Body of pancreas (tissue), 4 donors: ENCODE results near the gene UTS2B. TPM values are rescaled to one million over a fixed set of nuclear protein-coding genes. Genes with fewer than 3 reads are reported as not detected.

Source experiments
- ATAC-seq: fragments of 150-250 bp; one replicate; pipeline ENCODE4 v1.9.1; 2016
- DNase-seq, 4 donors: peaks; one replicate each; pipeline ENCODE4 v3.0.0-alpha.2; 2019
- H3K27ac ChIP-seq, 4 donors: fragments of 200-600 bp; sonication (generic); 1 replicate in 3 of 4; 2 replicates in 1 of 4; pipeline versions ENCODE4 v1.5.1 to v1.6.1; 2016 to 2019; ENCODE audit warnings: mild to moderate bottlenecking in 1 of 4, mixed read lengths in 1 of 4, moderate library complexity in 1 of 4
- H3K27me3 ChIP-seq, 2 donors: fragments of 200-600 bp; sonication (generic); one replicate each; pipeline ENCODE4 v1.6.0; 2016; ENCODE audit warnings: mild to moderate bottlenecking in 1 of 2
- H3K36me3 ChIP-seq, 2 donors: fragments of 200-600 bp; sonication (generic); replicated peaks in 1 of 2; 2 replicates each; pipeline ENCODE4 v1.5.1; 2016; ENCODE audit warnings: low read depth in 2 of 2; ENCODE audit not compliant: insufficient read depth in 1 of 2
- H3K4me1 ChIP-seq: fragments of 200-600 bp; sonication (generic); one replicate; pipeline ENCODE4 v1.6.0; 2016
- H3K4me3 ChIP-seq, 2 donors: fragments of 200-600 bp; sonication (generic); 1 replicate in 1 of 2; 2 replicates in 1 of 2; pipeline ENCODE4 v1.5.1; 2016 to 2019
- H3K9me3 ChIP-seq, 3 donors: fragments of 200-600 bp; sonication (generic); 1 replicate in 2 of 3; 2 replicates in 1 of 3; pipeline ENCODE4 v1.5.1; 2016
- CTCF ChIP-seq, 7 experiments: fragments of 450-650 bp in 4 of 7; fragments of 200-600 bp in 3 of 7; sonication (generic) in 3 of 7; IDR thresholded peaks; one replicate each; pipeline ENCODE4 v1.5.1; 2016 to 2019; ENCODE audit warnings: antibody characterized with exemption in 7 of 7
- POLR2A ChIP-seq, 3 donors: fragments of 450-650 bp; IDR thresholded peaks; one replicate each; pipeline ENCODE4 v1.6.1; 2016; ENCODE audit warnings: antibody characterized with exemption in 3 of 3, mild to moderate bottlenecking in 2 of 3
- WGBS, 2 donors: methylation state at CpG; one replicate each; pipeline ENCODE4 v1.1.5; 2017; 5-methylcytosine and 5-hydroxymethylcytosine counted together
- intact Hi-C: fragments of 100-400 bp; cut with DNase I; formaldehyde crosslinking; loops from one replicate; pipeline ENCODE4 v1.15.1; 2023
- total RNA-seq, 2 donors: library from RNA; depleted of rRNA; stranded (reverse); fragments of >200 nt; gene quantifications; one replicate each; pipeline ENCODE4 v1.1.0, GENCODE V29; 2016

The UTS2B gene
- total RNA-seq, 2 donors from 2014 or later, result not detected

DNA sequence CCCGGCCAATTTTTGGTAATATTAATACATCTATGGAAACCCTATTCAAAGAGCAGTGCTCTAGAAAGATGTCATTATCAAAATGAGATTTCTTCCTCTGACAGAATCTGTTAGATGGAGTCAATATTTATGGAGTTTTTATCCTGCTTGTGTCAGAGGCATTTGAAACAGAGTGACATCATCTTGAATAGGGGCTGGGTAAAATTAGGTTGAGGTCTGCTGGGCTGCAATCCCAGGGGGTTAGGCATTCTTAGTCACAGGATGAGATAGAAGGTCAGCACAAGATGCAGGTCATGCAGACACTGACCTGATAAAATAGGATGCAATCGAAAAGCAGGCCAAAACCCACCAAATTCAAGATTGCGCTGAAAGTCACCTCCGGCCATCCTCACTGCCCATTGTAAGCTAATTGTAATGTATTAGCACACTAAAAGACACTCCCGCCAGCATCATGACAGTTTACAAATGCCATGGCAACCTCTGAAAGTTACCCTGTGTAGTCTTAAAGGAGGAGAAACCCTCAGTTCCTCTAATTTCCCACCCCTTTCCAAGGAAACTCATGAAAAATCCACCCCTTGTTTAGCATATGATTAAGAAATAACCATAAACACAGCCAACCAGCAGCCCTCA, 28.4 kb downstream of the UTS2B start:
- intact Hi-C loops, result no loop called here
- H3K4me1 ChIP-seq, result no peaks in the 10 kb centered on the region
- 86 to 87% methylated on average over 5 of the region's 5 CpGs for WGBS, 2 donors

GRCh38 chr3:191301017-191301416, 29.3 kb downstream of the UTS2B start:
- H3K27me3 ChIP-seq, result no peaks in the 10 kb centered on the region
- 83 to 93% methylated on average over 1 of the region's 1 CpG for WGBS, 2 donors
- no peaks in the 10 kb centered on the region for H3K4me1 ChIP-seq
- no peak for DNase-seq
- H3K27ac ChIP-seq, result no peak overlapping the region
- TF ChIP-seq CTCF (IDR thresholded peaks at IDR 0.05), result no peak
- no peak for TF ChIP-seq POLR2A (IDR thresholded peaks at IDR 0.05)
- intact Hi-C loops, result no loop called here
- ATAC-seq, result no peak
- no peaks in the 10 kb centered on the region for H3K9me3 ChIP-seq
- H3K4me3 ChIP-seq, result no peak overlapping the region
- H3K36me3 ChIP-seq, result no peaks in the 10 kb centered on the region

More for the DNA sequence above, 28.4 kb downstream of the UTS2B start:
- H3K4me3 ChIP-seq, result no peak overlapping the region
- no peak overlapping the region for H3K27ac ChIP-seq
- DNase-seq (no peak), ATAC-seq (no peak)
- H3K9me3 ChIP-seq, result no peaks in the 10 kb centered on the region
- H3K36me3 ChIP-seq, result no peaks in the 10 kb centered on the region
- H3K27me3 ChIP-seq, result no peaks in the 10 kb centered on the region
- TF ChIP-seq CTCF (IDR thresholded peaks at IDR 0.05) (no peak), POLR2A (IDR thresholded peaks at IDR 0.05) (no peak)

GRCh38 chr3:191300422-191300821, 29.9 kb downstream of the UTS2B start:
- Histone ChIP-seq H3K4me3 (no peak overlapping the region), H3K36me3 (no peaks in the 10 kb centered on the region), H3K27me3 (no peaks in the 10 kb centered on the region), H3K9me3 (no peaks in the 10 kb centered on the region), H3K4me1 (no peaks in the 10 kb centered on the region), H3K27ac (no peak overlapping the region)
- no peak for ATAC-seq
- intact Hi-C loops, result no loop called here
- 52 to 56% methylated on average over 1 of the region's 1 CpG for WGBS, 2 donors
- DNase-seq, result no peak
- no peak for TF ChIP-seq POLR2A (IDR thresholded peaks at IDR 0.05)
- TF ChIP-seq CTCF (IDR thresholded peaks at IDR 0.05), result no peak

- TF ChIP-seq CTCF (IDR thresholded peaks at IDR 0.05) (no peak), POLR2A (IDR thresholded peaks at IDR 0.05) (no peak)
- no peaks in the 10 kb centered on the region for H3K9me3 ChIP-seq
- H3K36me3 ChIP-seq, result no peaks in the 10 kb centered on the region
- intact Hi-C loops, result no loop called here
- no peak overlapping the region for H3K4me3 ChIP-seq
- no peak for ATAC-seq
- H3K27ac ChIP-seq, result no peak overlapping the region
- H3K27me3 ChIP-seq, result no peaks in the 10 kb centered on the region
- no peaks in the 10 kb centered on the region for H3K4me1 ChIP-seq
- DNase-seq, result no peak
Measured at GRCh38 chr3:191298846-191299245, 31.5 kb downstream of the UTS2B start.

- ATAC-seq (no peak), DNase-seq (no peak)
- TF ChIP-seq CTCF (IDR thresholded peaks at IDR 0.05), result no peak
- no peak for TF ChIP-seq POLR2A (IDR thresholded peaks at IDR 0.05)
- H3K9me3 ChIP-seq, result peaks cover 0 to under 1% (median 0%) of the 10 kb centered on the region in 3 donors
- no peaks in the 10 kb centered on the region for H3K27me3 ChIP-seq
- intact Hi-C loops, result no loop called here
- no peaks in the 10 kb centered on the region for H3K36me3 ChIP-seq
- no peaks in the 10 kb centered on the region for H3K4me1 ChIP-seq
- 45 to 53% methylated on average over 4 of the region's 4 CpGs for WGBS, 2 donors
- no peak overlapping the region for H3K27ac ChIP-seq
- no peak overlapping the region for H3K4me3 ChIP-seq
Measured at GRCh38 chr3:191296041-191296541, 34.2 kb downstream of the UTS2B start.
